ENCODE data around the gene OR52E6. TPM values are rescaled to one million over a fixed set of nuclear protein-coding genes. Genes with fewer than 3 reads are reported as not detected.

The OR52E6 gene
- total RNA-seq (2014; rRNA removed; shearing (Covaris generic)) = not detected in 2 replicates
- total RNA-seq (2022) = not detected in 2 replicates
- Bru-seq, nascent RNA = not detected
- not detected for BruChase-seq, experiment 1, labeled RNA remaining after a 6-hour chase
- not detected for BruChase-seq, experiment 2, labeled RNA remaining after a 2-hour chase
- long read RNA-seq = 0 reads

- Histone ChIP-seq H4K20me1 (ENCODE audit: insufficient read depth, low read length) (no peaks in the 10 kb centered on the region), H3K27ac (ENCODE audit: low read depth, low read length, poor library complexity, severe bottlenecking) (no peak within 1 kb of the TSS), H3K4me3 (ENCODE audit: low read depth, low read length, poor library complexity, severe bottlenecking) (no peak within 1 kb of the TSS), H3K4me2 (ENCODE audit: low read length) (no peak within 1 kb of the TSS), H3K9me3 (ENCODE audit: low read length) (no peaks in the 10 kb centered on the region), H3K4me1 (ENCODE audit: insufficient read depth, low read length, poor library complexity, severe bottlenecking) (no peaks in the 10 kb centered on the region), H3K79me2 (ENCODE audit: insufficient read depth, low read depth, low read length) (no peaks in the 10 kb centered on the region), H3K36me3 (ENCODE audit: insufficient read depth, low read length) (no peaks in the 10 kb centered on the region), H3K9me2 (ENCODE audit: insufficient read depth, low read length) (no peaks in the 10 kb centered on the region), H2AFZ (ENCODE audit: low read length) (no peak within 1 kb of the TSS)
- BruUV-seq (replicated peaks) = no TSS peak
- intact Hi-C loops (cut with micrococcal nuclease; ENCODE audit: unreplicated experiment) = no loop called here
- TF ChIP-seq, protein P1, sequence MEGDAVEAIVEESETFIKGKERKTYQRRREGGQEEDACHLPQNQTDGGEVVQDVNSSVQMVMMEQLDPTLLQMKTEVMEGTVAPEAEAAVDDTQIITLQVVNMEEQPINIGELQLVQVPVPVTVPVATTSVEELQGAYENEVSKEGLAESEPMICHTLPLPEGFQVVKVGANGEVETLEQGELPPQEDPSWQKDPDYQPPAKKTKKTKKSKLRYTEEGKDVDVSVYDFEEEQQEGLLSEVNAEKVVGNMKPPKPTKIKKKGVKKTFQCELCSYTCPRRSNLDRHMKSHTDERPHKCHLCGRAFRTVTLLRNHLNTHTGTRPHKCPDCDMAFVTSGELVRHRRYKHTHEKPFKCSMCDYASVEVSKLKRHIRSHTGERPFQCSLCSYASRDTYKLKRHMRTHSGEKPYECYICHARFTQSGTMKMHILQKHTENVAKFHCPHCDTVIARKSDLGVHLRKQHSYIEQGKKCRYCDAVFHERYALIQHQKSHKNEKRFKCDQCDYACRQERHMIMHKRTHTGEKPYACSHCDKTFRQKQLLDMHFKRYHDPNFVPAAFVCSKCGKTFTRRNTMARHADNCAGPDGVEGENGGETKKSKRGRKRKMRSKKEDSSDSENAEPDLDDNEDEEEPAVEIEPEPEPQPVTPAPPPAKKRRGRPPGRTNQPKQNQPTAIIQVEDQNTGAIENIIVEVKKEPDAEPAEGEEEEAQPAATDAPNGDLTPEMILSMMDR (conservative IDR thresholded peaks at IDR 0.05; ENCODE audit: low read length) = no peak
- TF ChIP-seq EZH2phosphoT487 (IDR thresholded peaks at IDR 0.05; ENCODE audit: borderline replicate concordance, low read depth, low read length) = no peak
- ChIA-PET POLR2A (no interaction called here), CTCF (ENCODE audit: unreplicated experiment) (no interaction called here)
- DNase-seq (ENCODE audit: low spot score) = no peak
These were observed at the start of gene OR52E6 for GRCh38 chr11:5841797-5842196. Gene OR52E6 (minus strand): TSS chr11:5841897. CDS start chr11:5841897, 0 bp downstream.

- Histone ChIP-seq H3K79me2 (ENCODE audit: insufficient read depth, low read depth, low read length) (no peaks in the 10 kb centered on the region), H3K4me2 (ENCODE audit: low read length) (no peak overlapping the region), H3K9me2 (ENCODE audit: insufficient read depth, low read length) (no peaks in the 10 kb centered on the region), H2AFZ (ENCODE audit: low read length) (no peak overlapping the region), H3K4me3 (ENCODE audit: low read depth, low read length, poor library complexity, severe bottlenecking) (no peak overlapping the region), H4K20me1 (ENCODE audit: insufficient read depth, low read length) (no peaks in the 10 kb centered on the region), H3K9me3 (ENCODE audit: low read length) (no peaks in the 10 kb centered on the region), H3K36me3 (ENCODE audit: insufficient read depth, low read length) (no peaks in the 10 kb centered on the region), H3K4me1 (ENCODE audit: insufficient read depth, low read length, poor library complexity, severe bottlenecking) (no peaks in the 10 kb centered on the region), H3K27ac (ENCODE audit: low read depth, low read length, poor library complexity, severe bottlenecking) (no peak overlapping the region)
- peak; percentile 14 for DNase-seq (ENCODE audit: low spot score)
- ChIA-PET CTCF (ENCODE audit: unreplicated experiment) (interaction anchor here (1.0 kb wide), 1 partner anchor 416 kb away, joined by 3 read pairs; no protein-coding TSS in a partner anchor), POLR2A (interaction anchor here (0.6 to 0.7 kb wide), 3 partner anchors 10 to 304 kb away, joined by 3 read pairs; no protein-coding TSS in a partner anchor)
- BruUV-seq (replicated peaks) = no TSS peak
- TF ChIP-seq EZH2phosphoT487 (IDR thresholded peaks at IDR 0.05; ENCODE audit: borderline replicate concordance, low read depth, low read length) = no peak
- TF ChIP-seq, protein P1 (conservative IDR thresholded peaks at IDR 0.05; ENCODE audit: low read length) = peak; percentile 75
- intact Hi-C loops (cut with micrococcal nuclease; ENCODE audit: unreplicated experiment) = no loop called here
These were observed 49.6 kb upstream of the OR52E6 start for GRCh38 chr11:5891216-5891800.

DNA sequence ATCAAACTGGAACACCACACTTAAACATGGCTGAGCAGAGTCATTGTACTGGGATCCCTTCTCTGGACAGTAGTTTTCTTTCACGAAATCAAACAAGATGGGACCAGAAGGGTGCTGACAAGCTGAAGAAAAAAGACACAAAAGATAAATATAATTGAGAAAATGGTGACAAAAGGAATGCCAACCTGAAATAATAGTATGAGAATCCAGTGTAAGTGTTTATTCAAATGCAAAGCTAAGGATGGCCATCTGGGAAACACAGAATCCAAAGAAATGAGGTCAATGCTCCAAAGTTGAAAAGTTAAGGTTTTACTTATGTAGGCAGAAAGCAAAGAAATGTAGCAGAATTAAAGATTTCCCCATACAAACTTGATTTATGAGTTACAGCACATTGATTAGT lies 46.0 kb upstream of the OR52E6 start:
- DNase-seq (ENCODE audit: low spot score) = no peak
- H4K20me1 ChIP-seq (ENCODE audit: insufficient read depth, low read length) = no peaks in the 10 kb centered on the region
- H3K4me1 ChIP-seq (ENCODE audit: insufficient read depth, low read length, poor library complexity, severe bottlenecking) = no peaks in the 10 kb centered on the region
- TF ChIP-seq, protein P1 (conservative IDR thresholded peaks at IDR 0.05; ENCODE audit: low read length) = no peak
- no peak for TF ChIP-seq EZH2phosphoT487 (IDR thresholded peaks at IDR 0.05; ENCODE audit: borderline replicate concordance, low read depth, low read length)
- H3K4me2 ChIP-seq (ENCODE audit: low read length) = no peak overlapping the region
- H3K4me3 ChIP-seq (ENCODE audit: low read depth, low read length, poor library complexity, severe bottlenecking) = no peak overlapping the region
- H3K79me2 ChIP-seq (ENCODE audit: insufficient read depth, low read depth, low read length) = no peaks in the 10 kb centered on the region
- no peaks in the 10 kb centered on the region for H3K9me3 ChIP-seq (ENCODE audit: low read length)
- intact Hi-C loops (cut with micrococcal nuclease; ENCODE audit: unreplicated experiment) = no loop called here
- POLR2A ChIA-PET = interaction anchor here (0.5 to 0.7 kb wide), 3 partner anchors 108 to 1092 kb away, joined by 3 to 5 read pairs (median 3); no protein-coding TSS in a partner anchor
- H3K27ac ChIP-seq (ENCODE audit: low read depth, low read length, poor library complexity, severe bottlenecking) = no peak overlapping the region
- no peaks in the 10 kb centered on the region for H3K36me3 ChIP-seq (ENCODE audit: insufficient read depth, low read length)
- H2AFZ ChIP-seq (ENCODE audit: low read length) = no peak overlapping the region
- H3K9me2 ChIP-seq (ENCODE audit: insufficient read depth, low read length) = no peaks in the 10 kb centered on the region
- no TSS peak for BruUV-seq (replicated peaks)
- CTCF ChIA-PET (ENCODE audit: unreplicated experiment) = no interaction called here
